ENCODE results near the gene SLC6A3.

The SLC6A3 gene

GRCh38 chr5:1442222-1443145, 2.8 kb downstream of the SLC6A3 start:
- no peak for DNase-seq (ENCODE audit: low read depth in 2 of 2)

- no peak for DNase-seq (ENCODE audit: low read depth in 2 of 2)
Observed at GRCh38 chr5:1441166-1441865, 3.9 kb downstream of the SLC6A3 start.

GRCh38 chr5:1440098-1440493, 5.1 kb downstream of the SLC6A3 start:
- DNase-seq (ENCODE audit: low read depth in 2 of 2): no peak

- no peak for DNase-seq (ENCODE audit: low read depth in 2 of 2)
Observed at GRCh38 chr5:1439388-1440097, 5.7 kb downstream of the SLC6A3 start.

GRCh38 chr5:1438871-1439270, 6.4 kb downstream of the SLC6A3 start:
- no peak for DNase-seq (ENCODE audit: low read depth in 2 of 2)

- DNase-seq (ENCODE audit: low read depth in 2 of 2): no peak
Observed at GRCh38 chr5:1437876-1438559, 7.2 kb downstream of the SLC6A3 start.

GRCh38 chr5:1437226-1437829, 7.9 kb downstream of the SLC6A3 start:
- no peak for DNase-seq (ENCODE audit: low read depth in 2 of 2)

GRCh38 chr5:1436681-1437080, 8.6 kb downstream of the SLC6A3 start:
- no peak for DNase-seq (ENCODE audit: low read depth in 2 of 2)

- no peak for DNase-seq (ENCODE audit: low read depth in 2 of 2)
Observed at GRCh38 chr5:1436036-1436435, 9.2 kb downstream of the SLC6A3 start.

GRCh38 chr5:1435369-1435768, 9.9 kb downstream of the SLC6A3 start:
- no peak for DNase-seq (ENCODE audit: low read depth in 2 of 2)

- no peak for DNase-seq (ENCODE audit: low read depth in 2 of 2)
Observed at GRCh38 chr5:1432296-1432695, 12.9 kb downstream of the SLC6A3 start.

- DNase-seq (ENCODE audit: low read depth in 2 of 2): no peak
Observed at GRCh38 chr5:1431896-1432295, 13.3 kb downstream of the SLC6A3 start.

GRCh38 chr5:1431021-1431811, 14.0 kb downstream of the SLC6A3 start:
- DNase-seq (ENCODE audit: low read depth in 2 of 2): no peak

GRCh38 chr5:1430121-1430795, 15.0 kb downstream of the SLC6A3 start:
- no peak for DNase-seq (ENCODE audit: low read depth in 2 of 2)

- DNase-seq (ENCODE audit: low read depth in 2 of 2): no peak
Observed at GRCh38 chr5:1429496-1429895, 15.7 kb downstream of the SLC6A3 start.

GRCh38 chr5:1429066-1429465, 16.2 kb downstream of the SLC6A3 start:
- DNase-seq (ENCODE audit: low read depth in 2 of 2): no peak

- DNase-seq (ENCODE audit: low read depth in 2 of 2): no peak
Observed at GRCh38 chr5:1428107-1428506, 17.1 kb downstream of the SLC6A3 start.

- no peak for DNase-seq (ENCODE audit: low read depth in 2 of 2)
Observed at GRCh38 chr5:1424716-1425115, 20.5 kb downstream of the SLC6A3 start.

- DNase-seq (ENCODE audit: low read depth in 2 of 2): no peak
Observed at GRCh38 chr5:1423901-1424603, 21.2 kb downstream of the SLC6A3 start.
